HepG2 (cell line): Measurements from ENCODE around the gene CERS6.

Experiments used
- AFF4 ChIP-seq: sonication (generic); formaldehyde crosslinking; IDR thresholded peaks from 2 replicates; pipeline ENCODE4 v1.4.0; 2020; ENCODE audit warnings: missing genetic modification reagents
- CAMTA2 ChIP-seq: sonication (generic); formaldehyde crosslinking; IDR thresholded peaks from 2 replicates; pipeline ENCODE4 v1.4.0; 2020; ENCODE audit warnings: mild to moderate bottlenecking, missing genetic modification reagents, borderline replicate concordance
- CTCF ChIP-seq: sonication (generic); formaldehyde crosslinking; IDR thresholded peaks from 2 replicates; pipeline ENCODE4 v1.5.0; 2020; ENCODE audit warnings: mild to moderate bottlenecking, missing genetic modification reagents, moderate library complexity
- DNMT1 ChIP-seq: sonication (generic); formaldehyde crosslinking; IDR thresholded peaks from 2 replicates; pipeline ENCODE4 v1.5.1; 2020; ENCODE audit warnings: mild to moderate bottlenecking, missing genetic modification reagents
- ESRRA ChIP-seq: sonication (generic); formaldehyde crosslinking; IDR thresholded peaks from 2 replicates; pipeline ENCODE4 v1.5.1; 2020; ENCODE audit warnings: mild to moderate bottlenecking, low read depth, missing genetic modification reagents
- JUND ChIP-seq: sonication (generic); formaldehyde crosslinking; IDR thresholded peaks from 2 replicates; pipeline ENCODE4 v1.8.0; 2022; ENCODE audit warnings: mild to moderate bottlenecking, missing genetic modification reagents
- MTA1 ChIP-seq: sonication (generic); formaldehyde crosslinking; IDR thresholded peaks from 2 replicates; pipeline ENCODE4 v1.4.0; 2020; ENCODE audit warnings: missing genetic modification reagents, mild to moderate bottlenecking, borderline replicate concordance
- SOX13 ChIP-seq, 3 experiments: fragments of 450-650 bp in 1 of 3; sonication (generic) in 1 of 3; formaldehyde crosslinking in 1 of 3; IDR thresholded peaks in 2 of 3; conservative IDR thresholded peaks in 1 of 3; 2 replicates each; pipeline versions ENCODE4 v1.5.0 to v1.6.1; 2016 to 2020; ENCODE audit warnings: antibody characterized with exemption in 1 of 3, mild to moderate bottlenecking in 1 of 3, missing compliant biosample characterization in 1 of 3, missing genetic modification reagents in 1 of 3, moderate library complexity in 1 of 3
- ZFP82 ChIP-seq: sonication (generic); formaldehyde crosslinking; IDR thresholded peaks from 2 replicates; pipeline ENCODE4 v1.5.1; 2020; ENCODE audit warnings: mild to moderate bottlenecking, missing genetic modification reagents, borderline replicate concordance
- ZNF281 ChIP-seq: sonication (generic); formaldehyde crosslinking; IDR thresholded peaks from 2 replicates; pipeline ENCODE4 v1.4.0; 2020; ENCODE audit warnings: missing genetic modification reagents, borderline replicate concordance
- ZNF629 ChIP-seq: sonication (generic); formaldehyde crosslinking; conservative IDR thresholded peaks from 2 replicates; pipeline ENCODE4 v1.5.0; 2020; ENCODE audit warnings: missing genetic modification reagents
- ZNF766 ChIP-seq: sonication (generic); formaldehyde crosslinking; IDR thresholded peaks from 2 replicates; pipeline ENCODE4 v1.5.0; 2020; ENCODE audit warnings: missing genetic modification reagents, borderline replicate concordance
- ZNF792 ChIP-seq: IDR thresholded peaks from 2 replicates; pipeline ENCODE4 v1.6.1; 2016

GRCh38 chr2:168438553-168438952 lies 17.5 kb upstream of the CERS6 start:
- TF ChIP-seq ZFP82 (CRISPR knock-in tag) (no peak), DNMT1 (no peak), AFF4 (CRISPR knock-in tag) (no peak), ZNF792 (CRISPR knock-in tag) (no peak), ZNF281 (CRISPR knock-in tag) (no peak), SOX13 (IDR thresholded peaks at IDR 0.05) (no peak), SOX13 (CRISPR knock-in tag; conservative IDR thresholded peaks at IDR 0.05 in 1 of 2, IDR thresholded peaks at IDR 0.05 in 1 of 2) (no peak), CTCF (no peak), CAMTA2 (CRISPR knock-in tag) (no peak), ZNF629 (CRISPR knock-in tag) (no peak), ZNF766 (CRISPR knock-in tag) (no peak), ESRRA (CRISPR knock-in tag) (no peak), JUND (CRISPR knock-in tag) (no peak), MTA1 (CRISPR knock-in tag) (no peak)
